Left lung (tissue), 10 donors: ENCODE data around the gene PKDCC. TPM values are rescaled to one million over a fixed set of nuclear protein-coding genes. Genes with fewer than 3 reads are reported as not detected.

ENCODE experiments used
- ATAC-seq: fragments of 200-7000 bp; cut with Tn5 transposase; one replicate; pipeline ENCODE4 v1.9.1; 2020; ENCODE audit warnings: moderate library complexity
- DNase-seq, 4 donors: peaks; one replicate each; pipeline ENCODE4 v3.0.0-alpha.2; 2013 to 2020
- H3K27ac ChIP-seq, 2 donors: fragments of 200-600 bp; sonication (generic) in 1 of 2; one replicate each; pipeline versions ENCODE4 v1.5.0 to v1.8.0; 2020 to 2021
- H3K27me3 ChIP-seq, 2 donors: fragments of 200-600 bp; sonication (generic) in 1 of 2; one replicate each; pipeline versions ENCODE4 v1.5.0 to v1.8.0; 2020 to 2021
- H3K36me3 ChIP-seq, 2 donors: fragments of 200-600 bp; sonication (generic) in 1 of 2; one replicate each; pipeline versions ENCODE4 v1.5.0 to v1.8.0; 2020 to 2021
- H3K4me1 ChIP-seq, 2 donors: fragments of 200-600 bp; one replicate each; pipeline ENCODE4 v1.8.0; 2021
- H3K4me3 ChIP-seq, 2 donors: fragments of 200-600 bp; sonication (generic) in 1 of 2; one replicate each; pipeline versions ENCODE4 v1.5.0 to v1.8.0; 2020 to 2021; ENCODE audit warnings: mild to moderate bottlenecking in 1 of 2
- H3K9me3 ChIP-seq, 2 donors: fragments of 200-600 bp; sonication (generic) in 1 of 2; one replicate each; pipeline versions ENCODE4 v1.5.0 to v1.8.0; 2020 to 2021
- CTCF ChIP-seq, 2 donors: fragments of 200-600 bp; sonication (generic) in 1 of 2; IDR thresholded peaks; one replicate each; pipeline versions ENCODE4 v1.5.0 to v1.8.0; 2021; ENCODE audit warnings: antibody characterized with exemption in 2 of 2
- intact Hi-C, 2 donors: fragments of 100-400 bp; cut with DNase I; formaldehyde crosslinking; loops; one replicate each; pipeline versions ENCODE4 v1.11.2 to v1.14.2; 2022
- polyA plus RNA-seq, 6 donors: library from polyadenylated mRNA; unstranded; fragments of 120-200 nt; gene quantifications; one replicate each; pipeline ENCODE4 v1.2.1, GENCODE V29; 2013; ENCODE audit not compliant: insufficient read length in 6 of 6
- total RNA-seq, 2 donors: library from RNA; stranded (reverse); fragmentation: NEBNext Ultra II Directional; extraction: Animal tissue kit (Norgen Biotek cat#: 25700); gene quantifications; one replicate each; pipeline ENCODE4 v1.2.1, GENCODE V29; 2021
- donor health status: DM: no; HTN: yes; CAD: no.
- donor health status: DM: no; HTN: no; CAD: no.

The PKDCC gene
- total and polyA plus RNA-seq, 8 donors = 63.1 to 224 (median 129) TPM

DNA sequence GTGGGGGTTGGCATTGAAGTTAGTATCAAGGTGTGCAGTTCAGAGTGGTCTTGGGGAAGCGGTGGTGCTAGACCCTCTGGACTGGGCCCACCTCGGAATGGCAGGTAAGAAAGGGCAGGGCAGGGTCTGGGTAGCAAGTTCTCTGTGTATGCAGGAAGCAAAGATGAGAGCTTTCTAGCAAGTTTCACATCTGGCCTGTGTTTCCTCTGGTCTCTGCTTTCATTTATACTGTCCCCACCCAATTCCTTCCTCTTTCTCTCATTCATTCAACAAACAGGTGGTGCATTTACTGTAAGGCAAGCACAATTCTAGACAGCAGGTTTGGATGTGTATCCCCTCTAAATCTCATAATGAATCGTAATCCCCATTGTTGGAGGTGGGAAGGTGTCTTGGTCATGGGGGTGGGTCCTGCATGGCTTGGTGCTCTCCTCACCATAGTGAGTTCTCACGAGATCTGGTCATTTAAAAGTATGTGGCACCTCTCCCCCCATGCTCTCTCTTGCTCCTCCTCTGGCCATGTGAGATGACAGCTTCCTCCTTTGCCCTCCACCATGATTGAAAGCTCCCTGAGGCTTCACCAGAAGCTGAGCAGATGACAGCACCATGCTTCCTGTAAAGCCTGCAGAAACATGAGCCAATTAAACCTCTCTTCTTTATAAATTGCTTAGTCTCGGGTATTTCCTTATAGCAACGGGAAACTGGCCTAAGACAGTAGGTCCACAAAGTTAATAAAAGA, 51.8 kb downstream of the PKDCC start:
- DNase-seq = no peak
- no peaks in the 10 kb centered on the region for H3K36me3 ChIP-seq
- no peak for TF ChIP-seq CTCF (IDR thresholded peaks at IDR 0.05)
- H3K27ac ChIP-seq = peak overlapping the region; percentile 62 to 95
- no peaks in the 10 kb centered on the region for H3K9me3 ChIP-seq
- peaks cover 24 to 90% of the 10 kb centered on the region in 2 donors for H3K4me1 ChIP-seq
- intact Hi-C loops = loop anchor here in 1 of 2 donors (5.0 to 10.0 kb wide), 3 partner anchors 103 to 265 kb away; partner anchors contain the start of gene COX7A2L
- no peak overlapping the region for H3K4me3 ChIP-seq
- no peak for ATAC-seq
- H3K27me3 ChIP-seq = no peaks in the 10 kb centered on the region

- Histone ChIP-seq H3K9me3 (no peaks in the 10 kb centered on the region), H3K27ac (peak overlapping the region; percentile 94 to 95), H3K36me3 (no peaks in the 10 kb centered on the region), H3K4me1 (peaks cover 25 to 100% of the 10 kb centered on the region in 2 donors), H3K27me3 (no peaks in the 10 kb centered on the region), H3K4me3 (peak overlapping the region; percentile 40 to 44)
- no peak for TF ChIP-seq CTCF (IDR thresholded peaks at IDR 0.05)
- no peak for DNase-seq
- ATAC-seq = no peak
- intact Hi-C loops = loop anchor here in 1 of 2 donors (10.0 kb wide), 1 partner anchor 264 kb away; the partner anchor contains the start of gene COX7A2L
Observed at GRCh38 chr2:42100683-42101205, 52.9 kb downstream of the PKDCC start.

GRCh38 chr2:42101206-42102023, 53.6 kb downstream of the PKDCC start:
- DNase-seq = peak; percentile 59 to 95 (median 70)
- Histone ChIP-seq H3K36me3 (no peaks in the 10 kb centered on the region), H3K27me3 (no peaks in the 10 kb centered on the region), H3K27ac (peak overlapping the region; percentile 94 to 95), H3K9me3 (no peaks in the 10 kb centered on the region), H3K4me3 (peak overlapping the region; percentile 40 to 44), H3K4me1 (peaks cover 32 to 100% of the 10 kb centered on the region in 2 donors)
- TF ChIP-seq CTCF (IDR thresholded peaks at IDR 0.05) = no peak
- peak; percentile 60 for ATAC-seq
- intact Hi-C loops = loop anchor here in 1 of 2 donors (10.0 kb wide), 1 partner anchor 263 kb away; the partner anchor contains the start of gene COX7A2L

DNA sequence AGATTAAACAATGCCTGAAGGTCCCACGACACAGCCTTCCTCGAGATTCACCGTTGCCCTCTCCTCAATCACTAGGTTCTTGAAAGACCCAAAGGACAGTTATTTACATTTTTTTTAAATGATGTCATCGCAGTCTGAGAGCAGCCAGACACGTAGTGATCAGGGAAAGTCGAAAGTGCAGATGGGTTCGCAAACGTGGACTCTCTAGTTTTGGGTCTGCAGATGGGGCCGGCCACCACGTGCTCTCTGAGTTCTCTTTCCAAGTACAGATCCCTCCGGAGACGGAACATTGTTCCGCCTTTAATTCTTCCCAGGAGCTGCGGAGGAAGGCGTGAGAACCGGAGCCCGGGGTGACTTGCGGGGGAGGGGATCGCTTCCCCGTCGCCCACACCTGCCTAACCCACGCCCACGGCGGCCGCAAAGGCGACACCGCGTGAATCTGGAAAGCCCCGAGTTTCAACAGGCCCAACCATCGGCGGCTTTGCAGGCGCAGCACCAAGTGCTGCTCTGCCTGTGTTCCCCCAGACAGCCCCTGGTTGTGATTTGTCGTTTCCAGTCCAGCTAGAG, 54.3 kb downstream of the PKDCC start:
- ATAC-seq (peak; percentile 55), DNase-seq (peak; percentile 66 to 94 (median 80))
- intact Hi-C loops = loop anchor here in 1 of 2 donors (10.0 kb wide), 1 partner anchor 263 kb away; the partner anchor contains the start of gene COX7A2L
- Histone ChIP-seq H3K27ac (peak overlapping the region; percentile 94 to 95), H3K9me3 (no peaks in the 10 kb centered on the region), H3K27me3 (no peaks in the 10 kb centered on the region), H3K4me3 (peak overlapping the region; percentile 11 to 44), H3K4me1 (peaks cover 32 to 99% of the 10 kb centered on the region in 2 donors), H3K36me3 (no peaks in the 10 kb centered on the region)
- no peak for TF ChIP-seq CTCF (IDR thresholded peaks at IDR 0.05)
